Tibial artery (tissue), 4 donors: ENCODE data around the gene EPHA2.

ENCODE experiments used
- DNase-seq, 2 donors: peaks; one replicate each; pipeline ENCODE4 v3.0.0-alpha.2; 2019
- H3K27ac ChIP-seq, 2 donors: fragments of 200-600 bp; sonication (generic) in 1 of 2; 1 replicate in 1 of 2; 2 replicates in 1 of 2; pipeline ENCODE4 v1.5.1; 2018 to 2019; ENCODE audit warnings: mild to moderate bottlenecking in 1 of 2
- H3K27me3 ChIP-seq, 2 donors: fragments of 200-600 bp; sonication (generic) in 1 of 2; one replicate each; pipeline versions ENCODE4 v1.5.1 to v1.6.0; 2016 to 2019
- H3K36me3 ChIP-seq, 3 donors: fragments of 200-600 bp; sonication (generic) in 2 of 3; one replicate each; pipeline ENCODE4 v1.5.1; 2016 to 2019; ENCODE audit warnings: mild to moderate bottlenecking in 2 of 3
- H3K4me1 ChIP-seq, 4 donors: fragments of 200-600 bp; sonication (generic) in 2 of 4; 1 replicate in 3 of 4; 2 replicates in 1 of 4; pipeline ENCODE4 v1.5.1; 2016 to 2019
- H3K4me3 ChIP-seq, 2 donors: fragments of 200-600 bp; sonication (generic) in 1 of 2; 1 replicate in 1 of 2; 2 replicates in 1 of 2; pipeline ENCODE4 v1.5.1; 2018 to 2019; ENCODE audit warnings: mild to moderate bottlenecking in 2 of 2
- H3K9me3 ChIP-seq, 3 donors: fragments of 200-600 bp; sonication (generic) in 1 of 3; one replicate each; pipeline ENCODE4 v1.5.1; 2016 to 2019
- intact Hi-C: fragments of 100-400 bp; cut with DNase I; formaldehyde crosslinking; loops from one replicate; pipeline ENCODE4 v1.15.0; 2023; ENCODE audit warnings: low total_unique reads
- TF ChIP-seq, protein P1 (sequence below), 2 experiments: fragments of 200-600 bp in 1 of 2; fragments of 450-650 bp in 1 of 2; IDR thresholded peaks; one replicate each; pipeline ENCODE4 v1.5.1; 2017 to 2019; ENCODE audit warnings: antibody characterized with exemption in 2 of 2, mild to moderate bottlenecking in 1 of 2, moderate library complexity in 1 of 2

EPHA2 gene

DNA sequence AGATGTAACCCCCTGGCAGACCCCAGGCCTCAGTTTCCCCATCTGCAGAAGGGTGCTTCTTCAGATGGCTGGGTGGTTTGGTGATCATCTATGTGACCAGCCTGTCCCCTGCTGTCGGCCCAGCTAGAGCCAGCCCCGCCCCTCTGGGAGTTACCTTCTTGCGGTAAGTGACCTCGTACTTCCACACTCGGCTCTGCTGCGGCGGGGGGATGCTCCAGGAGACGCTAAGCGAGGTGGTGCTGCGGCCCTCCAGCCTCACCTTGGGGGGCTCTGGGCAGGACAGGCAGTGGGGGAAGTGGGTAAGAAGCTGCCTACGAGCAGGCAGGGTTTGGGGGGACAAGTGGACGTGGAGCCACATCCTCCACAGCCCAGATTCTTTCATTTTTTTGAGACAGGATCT lies 20.4 kb downstream of the EPHA2 start:
- peaks cover 0 to 18% (median 7%) of the 10 kb centered on the region in 4 donors for H3K4me1 ChIP-seq
- intact Hi-C loops = no loop called here

DNA sequence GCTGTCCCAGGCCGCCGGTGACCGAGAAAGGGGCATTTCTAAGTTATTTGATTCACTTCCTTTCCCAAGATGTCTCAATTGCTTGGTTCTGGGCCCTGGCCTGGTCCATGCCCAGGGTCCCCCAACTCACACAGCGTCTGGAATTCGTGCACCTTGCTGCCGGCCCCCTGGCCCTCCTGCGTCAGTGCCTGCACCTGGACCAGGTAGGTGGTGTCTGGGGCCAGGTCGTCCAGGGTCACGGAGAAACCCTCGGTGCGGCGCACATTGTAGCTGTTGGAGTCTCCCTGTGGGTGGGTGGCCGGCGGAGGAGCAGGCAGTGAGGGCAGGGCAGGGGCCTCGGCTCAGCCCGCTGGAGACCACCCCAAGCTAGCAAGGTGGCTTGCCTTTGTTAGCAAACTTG lies 21.0 kb downstream of the EPHA2 start:
- no peak overlapping the region for H3K4me3 ChIP-seq
- TF ChIP-seq, protein P1, sequence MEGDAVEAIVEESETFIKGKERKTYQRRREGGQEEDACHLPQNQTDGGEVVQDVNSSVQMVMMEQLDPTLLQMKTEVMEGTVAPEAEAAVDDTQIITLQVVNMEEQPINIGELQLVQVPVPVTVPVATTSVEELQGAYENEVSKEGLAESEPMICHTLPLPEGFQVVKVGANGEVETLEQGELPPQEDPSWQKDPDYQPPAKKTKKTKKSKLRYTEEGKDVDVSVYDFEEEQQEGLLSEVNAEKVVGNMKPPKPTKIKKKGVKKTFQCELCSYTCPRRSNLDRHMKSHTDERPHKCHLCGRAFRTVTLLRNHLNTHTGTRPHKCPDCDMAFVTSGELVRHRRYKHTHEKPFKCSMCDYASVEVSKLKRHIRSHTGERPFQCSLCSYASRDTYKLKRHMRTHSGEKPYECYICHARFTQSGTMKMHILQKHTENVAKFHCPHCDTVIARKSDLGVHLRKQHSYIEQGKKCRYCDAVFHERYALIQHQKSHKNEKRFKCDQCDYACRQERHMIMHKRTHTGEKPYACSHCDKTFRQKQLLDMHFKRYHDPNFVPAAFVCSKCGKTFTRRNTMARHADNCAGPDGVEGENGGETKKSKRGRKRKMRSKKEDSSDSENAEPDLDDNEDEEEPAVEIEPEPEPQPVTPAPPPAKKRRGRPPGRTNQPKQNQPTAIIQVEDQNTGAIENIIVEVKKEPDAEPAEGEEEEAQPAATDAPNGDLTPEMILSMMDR (IDR thresholded peaks at IDR 0.05) = no peak
- DNase-seq = no peak

More for the DNA sequence above, 20.4 kb downstream of the EPHA2 start:
- peaks cover 38 to 79% (median 71%) of the 10 kb centered on the region in 3 donors for H3K36me3 ChIP-seq
- no peak overlapping the region for H3K27ac ChIP-seq
- no peaks in the 10 kb centered on the region for H3K9me3 ChIP-seq
- no peaks in the 10 kb centered on the region for H3K27me3 ChIP-seq
- DNase-seq = no peak
- TF ChIP-seq, protein P1 (IDR thresholded peaks at IDR 0.05) = no peak
- H3K4me3 ChIP-seq = no peak overlapping the region

DNA sequence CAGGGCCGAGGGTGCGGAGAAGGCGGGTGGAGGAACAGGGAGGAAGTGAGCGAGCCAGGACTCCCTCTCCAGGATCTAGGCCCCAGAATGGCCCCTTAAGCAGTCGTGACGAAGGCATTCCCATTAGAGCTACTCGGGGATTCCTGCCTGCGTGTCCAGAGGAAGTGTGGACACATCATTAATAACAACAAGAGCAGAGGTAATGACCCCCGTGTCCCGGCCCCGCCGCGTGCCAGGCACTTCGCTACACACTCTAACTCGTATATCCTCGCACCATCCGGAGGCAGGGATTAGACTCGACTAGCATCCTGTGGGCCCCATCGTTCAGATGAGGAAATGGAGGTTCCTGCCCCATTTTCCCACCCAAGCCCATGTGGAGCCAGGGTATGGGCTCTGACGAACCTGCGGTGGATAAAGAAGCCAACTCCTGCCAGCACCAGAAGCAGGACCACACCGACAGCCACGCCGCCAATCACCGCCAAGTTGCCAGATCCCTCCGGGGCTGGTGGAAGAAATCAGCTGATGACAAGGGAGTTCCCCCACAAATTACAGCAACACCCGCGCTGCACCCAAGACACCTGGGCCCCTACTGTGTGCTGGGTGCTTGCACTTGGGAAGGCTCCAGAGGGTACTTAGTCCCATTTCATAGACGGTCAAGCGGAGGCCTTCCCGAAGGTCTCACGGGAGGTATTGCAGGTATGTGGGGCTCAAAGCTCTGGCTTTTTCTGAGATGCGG lies 21.6 kb downstream of the EPHA2 start:
- Histone ChIP-seq H3K36me3 (peaks cover 38 to 92% (median 84%) of the 10 kb centered on the region in 3 donors), H3K9me3 (no peaks in the 10 kb centered on the region), H3K4me1 (peaks cover 0 to 6% (median 2%) of the 10 kb centered on the region in 4 donors), H3K27me3 (no peaks in the 10 kb centered on the region), H3K4me3 (no peak overlapping the region), H3K27ac (no peak overlapping the region)
- intact Hi-C loops = no loop called here
- TF ChIP-seq, protein P1 (IDR thresholded peaks at IDR 0.05) = no peak
- DNase-seq = no peak

More for the DNA sequence above, 21.0 kb downstream of the EPHA2 start:
- peaks cover 0 to 13% (median 5%) of the 10 kb centered on the region in 4 donors for H3K4me1 ChIP-seq
- H3K9me3 ChIP-seq = no peaks in the 10 kb centered on the region
- H3K27me3 ChIP-seq = no peaks in the 10 kb centered on the region
- H3K27ac ChIP-seq = no peak overlapping the region
- H3K36me3 ChIP-seq = peaks cover 38 to 85% (median 77%) of the 10 kb centered on the region in 3 donors
- intact Hi-C loops = no loop called here

DNA sequence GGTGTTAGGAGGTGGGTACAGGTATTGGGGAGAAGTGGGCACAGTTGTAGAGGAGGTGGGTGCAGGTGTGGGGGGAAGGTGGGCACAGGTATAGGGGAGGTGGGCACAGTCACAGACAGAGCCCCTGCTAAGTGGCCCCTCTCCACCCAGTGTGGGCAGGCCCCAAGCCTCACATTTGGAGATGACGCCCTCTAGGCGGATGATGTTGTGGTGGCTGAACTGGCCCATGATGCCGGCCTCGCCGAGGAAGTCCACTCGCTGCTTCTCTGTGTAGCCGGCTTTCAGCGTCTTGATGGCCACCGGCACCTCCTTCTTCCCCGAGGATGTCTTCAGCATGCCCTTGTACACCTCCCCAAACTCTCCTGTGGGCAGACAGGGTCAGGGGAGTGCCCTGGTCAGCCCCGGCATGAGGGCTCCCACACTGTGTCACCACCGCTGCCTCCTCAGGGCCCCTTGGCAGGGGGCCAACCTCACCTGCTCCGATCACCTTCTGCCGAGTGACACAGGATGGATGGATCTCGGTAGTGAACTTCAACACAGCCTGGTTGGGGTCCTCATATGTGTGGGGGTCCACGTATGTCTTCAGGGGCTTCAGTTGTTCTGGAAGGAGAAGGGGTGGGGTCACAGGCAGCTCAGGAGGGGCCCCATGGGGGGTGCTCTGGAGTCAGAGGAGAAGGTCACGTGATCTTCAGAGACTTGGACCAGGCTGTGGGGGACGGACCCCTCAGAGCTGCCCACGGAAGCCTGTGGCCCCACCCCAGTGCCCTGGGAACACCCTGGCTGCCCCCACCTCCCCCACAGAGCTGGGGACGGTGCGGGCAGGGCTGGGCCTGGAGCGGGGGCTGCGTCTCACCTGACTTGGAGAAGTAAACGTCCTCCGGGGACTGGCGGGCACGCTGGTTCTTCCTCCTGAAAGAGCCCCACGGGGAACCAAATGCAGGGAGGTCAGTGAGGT lies 22.6 kb downstream of the EPHA2 start:
- peaks cover 38 to 97% (median 89%) of the 10 kb centered on the region in 3 donors for H3K36me3 ChIP-seq
- H3K4me3 ChIP-seq = no peak overlapping the region
- H3K27ac ChIP-seq = no peak overlapping the region
- peaks cover 0 to 6% (median 2%) of the 10 kb centered on the region in 4 donors for H3K4me1 ChIP-seq
- TF ChIP-seq, protein P1 (IDR thresholded peaks at IDR 0.05) = no peak
- no peaks in the 10 kb centered on the region for H3K9me3 ChIP-seq
- H3K27me3 ChIP-seq = no peaks in the 10 kb centered on the region
- intact Hi-C loops = no loop called here
- DNase-seq = no peak

DNA sequence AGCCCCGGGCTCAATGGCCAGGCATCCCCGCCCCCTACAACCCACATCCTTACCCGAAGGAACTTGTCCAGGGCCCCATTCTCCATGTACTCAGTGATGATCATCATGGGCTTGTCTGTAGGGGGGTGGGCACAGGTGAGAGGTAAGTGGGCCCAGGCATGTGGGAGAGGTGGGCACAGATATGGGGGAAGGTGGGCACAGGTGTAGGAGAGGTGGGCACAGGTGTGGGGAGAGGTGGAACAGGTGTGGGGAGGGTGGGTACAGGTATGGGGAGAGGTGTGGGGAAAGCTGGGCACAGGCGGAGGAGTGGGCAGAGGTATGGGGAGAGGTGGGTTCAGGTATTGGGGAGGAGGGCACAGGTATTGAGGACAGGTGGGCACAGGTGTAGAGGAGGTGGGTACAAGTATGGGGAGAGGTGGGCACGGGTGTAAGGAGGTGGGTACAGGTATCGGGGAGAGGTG lies 23.5 kb downstream of the EPHA2 start:
- Histone ChIP-seq H3K27ac (no peak overlapping the region), H3K4me3 (no peak overlapping the region), H3K9me3 (no peaks in the 10 kb centered on the region), H3K36me3 (peaks cover 32 to 96% (median 80%) of the 10 kb centered on the region in 3 donors), H3K27me3 (no peaks in the 10 kb centered on the region), H3K4me1 (peaks cover 0 to 16% (median 10%) of the 10 kb centered on the region in 4 donors)
- no peak for DNase-seq
- intact Hi-C loops = no loop called here
- TF ChIP-seq, protein P1 (IDR thresholded peaks at IDR 0.05) = no peak
